MM.1S (cell line): ENCODE measurements around the gene LDHA.

Source experiments
- CTCF ChIP-seq: fragments of 300-600 bp; sonication (generic); IDR thresholded peaks from 2 replicates; pipeline ENCODE4 v1.5.1; 2016; ENCODE audit warnings: antibody characterized with exemption, low read length, mixed read lengths
- EZH2 ChIP-seq: fragments of 300-600 bp; sonication (generic); optimal IDR thresholded peaks from 2 replicates; pipeline ENCODE3; 2017; ENCODE audit warnings: low read depth, mild to moderate bottlenecking, antibody characterized with exemption, low read length, mixed read lengths

- TF ChIP-seq CTCF (no peak), EZH2 (no peak)
Measured at GRCh38 chr11:18427240-18427639, 32.9 kb downstream of the LDHA start.
